ENCODE results near the gene USP43.

Gene USP43

DNA sequence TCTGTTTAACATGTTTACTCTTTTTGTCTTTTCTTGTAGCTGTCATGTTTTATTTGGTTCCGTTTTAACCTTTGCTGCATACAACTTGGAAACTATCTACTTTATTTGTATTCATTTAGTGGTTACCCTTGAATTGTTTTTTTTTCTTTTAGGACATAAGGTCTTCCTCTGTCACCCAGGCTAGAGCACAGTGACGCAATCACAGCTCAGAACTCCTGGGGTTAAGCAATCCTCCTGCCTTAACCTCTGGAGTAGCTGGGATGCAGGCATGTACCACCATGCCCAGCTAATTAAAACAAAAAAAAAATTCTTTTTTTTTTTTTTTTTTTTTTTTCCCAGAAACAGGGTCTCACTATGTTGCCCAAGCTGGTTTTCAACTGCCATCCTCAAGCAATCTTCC lies 29.8 kb upstream of the USP43 start:
- Histone ChIP-seq H3K4me3 (ENCODE audit: low read length) (no peak overlapping the region), H3F3A (ENCODE audit: control insufficient read depth, insufficient read depth) (no peaks in the 10 kb centered on the region), H3K79me2 (ENCODE audit: control insufficient read depth, low read length) (no peaks in the 10 kb centered on the region), H3K9me3 (ENCODE audit: control insufficient read depth, insufficient read depth, low read length) (no peaks in the 10 kb centered on the region), H3K36me3 (ENCODE audit: control insufficient read depth, low read length) (no peaks in the 10 kb centered on the region), H3K4me1 (ENCODE audit: control insufficient read depth, low read length) (no peaks in the 10 kb centered on the region), H3K4me2 (ENCODE audit: low read length) (no peak overlapping the region), H3K9me2 (replicated peaks; ENCODE audit: control insufficient read depth, low read length) (no peaks in the 10 kb centered on the region), H3K27me3 (ENCODE audit: control insufficient read depth, low read length) (no peaks in the 10 kb centered on the region), H3K27ac (ENCODE audit: low read depth, low read length) (no peak overlapping the region), H4K20me1 (ENCODE audit: control insufficient read depth, insufficient read depth, low read depth, low read length) (no peaks in the 10 kb centered on the region)
- no peak for TF ChIP-seq EZH2phosphoT487 (IDR thresholded peaks at IDR 0.05; ENCODE audit: borderline replicate concordance, low read length)
- TF ChIP-seq, protein P1, sequence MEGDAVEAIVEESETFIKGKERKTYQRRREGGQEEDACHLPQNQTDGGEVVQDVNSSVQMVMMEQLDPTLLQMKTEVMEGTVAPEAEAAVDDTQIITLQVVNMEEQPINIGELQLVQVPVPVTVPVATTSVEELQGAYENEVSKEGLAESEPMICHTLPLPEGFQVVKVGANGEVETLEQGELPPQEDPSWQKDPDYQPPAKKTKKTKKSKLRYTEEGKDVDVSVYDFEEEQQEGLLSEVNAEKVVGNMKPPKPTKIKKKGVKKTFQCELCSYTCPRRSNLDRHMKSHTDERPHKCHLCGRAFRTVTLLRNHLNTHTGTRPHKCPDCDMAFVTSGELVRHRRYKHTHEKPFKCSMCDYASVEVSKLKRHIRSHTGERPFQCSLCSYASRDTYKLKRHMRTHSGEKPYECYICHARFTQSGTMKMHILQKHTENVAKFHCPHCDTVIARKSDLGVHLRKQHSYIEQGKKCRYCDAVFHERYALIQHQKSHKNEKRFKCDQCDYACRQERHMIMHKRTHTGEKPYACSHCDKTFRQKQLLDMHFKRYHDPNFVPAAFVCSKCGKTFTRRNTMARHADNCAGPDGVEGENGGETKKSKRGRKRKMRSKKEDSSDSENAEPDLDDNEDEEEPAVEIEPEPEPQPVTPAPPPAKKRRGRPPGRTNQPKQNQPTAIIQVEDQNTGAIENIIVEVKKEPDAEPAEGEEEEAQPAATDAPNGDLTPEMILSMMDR (IDR thresholded peaks at IDR 0.05; ENCODE audit: low read depth, low read length, poor library complexity, severe bottlenecking): no peak

DNA sequence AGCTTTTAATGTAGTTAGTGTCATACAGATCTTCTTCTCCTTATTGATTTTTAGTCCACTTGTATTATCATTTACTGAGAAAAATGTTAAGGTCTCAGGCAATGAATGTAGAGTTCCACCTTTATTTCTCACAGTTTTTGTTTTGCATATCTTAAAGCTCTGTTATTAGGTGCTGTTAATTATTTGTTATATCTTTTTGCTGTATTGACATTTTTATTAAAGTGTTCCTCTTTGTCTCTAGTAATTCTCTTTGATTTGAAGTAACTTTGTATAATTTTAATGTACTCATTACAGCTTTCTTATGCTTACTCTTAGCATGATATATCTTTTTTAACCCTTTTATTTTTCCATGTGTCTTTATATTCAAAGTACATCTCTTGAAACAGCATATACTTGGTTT lies 22.4 kb upstream of the USP43 start:
- TF ChIP-seq EZH2phosphoT487 (IDR thresholded peaks at IDR 0.05; ENCODE audit: borderline replicate concordance, low read length): no peak
- TF ChIP-seq, protein P1 (IDR thresholded peaks at IDR 0.05; ENCODE audit: low read depth, low read length, poor library complexity, severe bottlenecking): no peak
- no peaks in the 10 kb centered on the region; the same call in 1 of the 2 replicates for H3K9me3 ChIP-seq (ENCODE audit: control insufficient read depth, insufficient read depth, low read length)
- H3K27ac ChIP-seq (ENCODE audit: low read depth, low read length): no peak overlapping the region
- no peaks in the 10 kb centered on the region for H4K20me1 ChIP-seq (ENCODE audit: control insufficient read depth, insufficient read depth, low read depth, low read length)
- no peaks in the 10 kb centered on the region for H3K9me2 ChIP-seq (replicated peaks; ENCODE audit: control insufficient read depth, low read length)
- no peaks in the 10 kb centered on the region for H3K79me2 ChIP-seq (ENCODE audit: control insufficient read depth, low read length)
- no peak overlapping the region for H3K4me3 ChIP-seq (ENCODE audit: low read length)
- H3K4me2 ChIP-seq (ENCODE audit: low read length): no peak overlapping the region
- H3K36me3 ChIP-seq (ENCODE audit: control insufficient read depth, low read length): no peaks in the 10 kb centered on the region
- no peaks in the 10 kb centered on the region for H3F3A ChIP-seq (ENCODE audit: control insufficient read depth, insufficient read depth)
- H3K27me3 ChIP-seq (ENCODE audit: control insufficient read depth, low read length): no peaks in the 10 kb centered on the region
- H3K4me1 ChIP-seq (ENCODE audit: control insufficient read depth, low read length): no peaks in the 10 kb centered on the region

DNA sequence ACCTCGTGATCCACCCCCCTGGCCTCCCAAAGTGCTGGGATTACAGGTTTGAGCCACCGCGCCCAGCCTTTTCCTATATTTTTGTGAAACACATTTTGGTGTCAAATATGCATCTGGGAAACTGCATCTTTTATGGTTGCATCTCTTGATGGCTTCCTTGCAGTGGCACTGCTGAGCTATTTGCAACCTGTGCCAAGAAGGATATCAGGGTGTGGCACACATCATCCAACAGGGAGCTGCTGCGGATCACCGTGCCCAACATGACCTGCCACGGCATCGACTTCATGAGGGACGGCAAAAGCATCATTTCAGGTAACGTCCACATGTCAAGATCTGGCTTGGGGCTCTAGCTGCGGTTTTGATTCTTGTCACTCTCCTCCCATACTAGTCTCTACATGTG lies 16.8 kb upstream of the USP43 start:
- no peak for TF ChIP-seq EZH2phosphoT487 (IDR thresholded peaks at IDR 0.05; ENCODE audit: borderline replicate concordance, low read length)
- TF ChIP-seq, protein P1 (IDR thresholded peaks at IDR 0.05; ENCODE audit: low read depth, low read length, poor library complexity, severe bottlenecking): no peak

DNA sequence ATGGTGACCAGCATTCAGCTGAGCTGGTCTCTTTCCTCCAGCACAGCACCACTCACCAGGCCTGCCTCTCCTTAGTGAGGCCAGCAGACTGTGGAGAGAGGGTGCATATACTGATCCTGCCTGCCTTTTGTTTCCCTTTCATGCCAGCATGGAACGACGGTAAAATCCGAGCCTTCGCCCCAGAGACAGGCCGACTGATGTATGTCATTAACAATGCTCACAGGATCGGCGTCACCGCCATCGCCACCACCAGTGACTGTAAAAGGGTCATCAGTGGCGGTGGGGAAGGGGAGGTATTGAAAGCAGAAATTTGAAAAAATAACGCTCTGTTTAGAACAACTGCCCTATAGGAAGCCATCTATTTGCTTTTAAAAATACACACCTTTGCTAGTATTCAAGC lies 12.6 kb upstream of the USP43 start:
- no peaks in the 10 kb centered on the region for H3K9me2 ChIP-seq (replicated peaks; ENCODE audit: control insufficient read depth, low read length)
- H3K27ac ChIP-seq (ENCODE audit: low read depth, low read length): no peak overlapping the region
- no peak overlapping the region for H3K4me3 ChIP-seq (ENCODE audit: low read length)
- H3K4me1 ChIP-seq (ENCODE audit: control insufficient read depth, low read length): no peaks in the 10 kb centered on the region
- H3F3A ChIP-seq (ENCODE audit: control insufficient read depth, insufficient read depth): no peaks in the 10 kb centered on the region
- H3K4me2 ChIP-seq (ENCODE audit: low read length): no peak overlapping the region
- H3K36me3 ChIP-seq (ENCODE audit: control insufficient read depth, low read length): no peaks in the 10 kb centered on the region
- H3K79me2 ChIP-seq (ENCODE audit: control insufficient read depth, low read length): no peaks in the 10 kb centered on the region
- H3K27me3 ChIP-seq (ENCODE audit: control insufficient read depth, low read length): no peaks in the 10 kb centered on the region
- no peaks in the 10 kb centered on the region for H4K20me1 ChIP-seq (ENCODE audit: control insufficient read depth, insufficient read depth, low read depth, low read length)
- TF ChIP-seq EZH2phosphoT487 (IDR thresholded peaks at IDR 0.05; ENCODE audit: borderline replicate concordance, low read length): no peak
- TF ChIP-seq, protein P1 (IDR thresholded peaks at IDR 0.05; ENCODE audit: low read depth, low read length, poor library complexity, severe bottlenecking): no peak
- H3K9me3 ChIP-seq (ENCODE audit: control insufficient read depth, insufficient read depth, low read length): no peaks in the 10 kb centered on the region

More for the DNA sequence above, 16.8 kb upstream of the USP43 start:
- no peaks in the 10 kb centered on the region for H3K79me2 ChIP-seq (ENCODE audit: control insufficient read depth, low read length)
- no peak overlapping the region for H3K4me2 ChIP-seq (ENCODE audit: low read length)
- H3K27ac ChIP-seq (ENCODE audit: low read depth, low read length): no peak overlapping the region
- H4K20me1 ChIP-seq (ENCODE audit: control insufficient read depth, insufficient read depth, low read depth, low read length): no peaks in the 10 kb centered on the region
- no peaks in the 10 kb centered on the region for H3K9me3 ChIP-seq (ENCODE audit: control insufficient read depth, insufficient read depth, low read length)
- H3K4me1 ChIP-seq (ENCODE audit: control insufficient read depth, low read length): no peaks in the 10 kb centered on the region
- H3K27me3 ChIP-seq (ENCODE audit: control insufficient read depth, low read length): no peaks in the 10 kb centered on the region
- no peaks in the 10 kb centered on the region for H3K9me2 ChIP-seq (replicated peaks; ENCODE audit: control insufficient read depth, low read length)
- no peaks in the 10 kb centered on the region for H3F3A ChIP-seq (ENCODE audit: control insufficient read depth, insufficient read depth)
- H3K36me3 ChIP-seq (ENCODE audit: control insufficient read depth, low read length): no peaks in the 10 kb centered on the region
- H3K4me3 ChIP-seq (ENCODE audit: low read length): no peak overlapping the region
